ENCODE measurements around the gene LRRFIP1. TPM values are rescaled to one million over a fixed set of nuclear protein-coding genes. Genes with fewer than 3 reads are reported as not detected.

Gene LRRFIP1
- polyA plus RNA-seq, 1 of the 3 experiments (the other 2 are of a cell fraction), result 47.3 TPM

DNA sequence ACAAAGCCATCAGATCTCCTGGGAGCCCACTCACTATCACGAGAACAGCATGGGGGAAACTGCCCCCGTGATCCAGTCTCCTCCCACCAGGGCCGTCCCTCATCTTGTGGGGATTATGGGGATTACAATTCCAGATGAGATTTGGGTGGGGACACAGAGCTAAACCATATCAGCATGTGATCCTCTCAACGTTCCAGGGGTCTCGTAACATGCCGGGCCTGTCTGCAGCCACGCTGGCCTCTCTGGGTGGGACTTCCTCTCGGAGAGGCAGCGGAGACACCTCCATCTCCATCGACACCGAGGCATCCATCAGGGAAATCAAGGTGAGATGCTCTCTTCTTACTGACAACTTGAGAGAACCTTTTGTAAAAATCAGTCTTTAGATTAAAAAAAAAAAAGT, 121.6 kb downstream of the LRRFIP1 start:
- no peak overlapping the region for H3K4me3 ChIP-seq (ENCODE audit: low read depth in 2 of 2, low read length in 1 of 2)
- H3K9me2 ChIP-seq, result no peaks in the 10 kb centered on the region
- H3K9me3 ChIP-seq, result no peaks in the 10 kb centered on the region
- peaks cover 55 to 59% of the 10 kb centered on the region in 2 experiments for H3K36me3 ChIP-seq (replicated peaks in 1 of 2; ENCODE audit: control insufficient read depth in 1 of 2, insufficient read depth in 2 of 2, low read length in 1 of 2)
- H3K79me2 ChIP-seq (ENCODE audit: insufficient read depth), result peaks cover 54% of the 10 kb centered on the region
- TF ChIP-seq FOXJ3 (CRISPR knock-in tag; IDR thresholded peaks at IDR 0.05), result no peak
- TF ChIP-seq RCOR1 (IDR thresholded peaks at IDR 0.05; ENCODE audit: low read length), result no peak
- TF ChIP-seq MEF2A (IDR thresholded peaks at IDR 0.05; ENCODE audit: borderline replicate concordance, low read depth), result no peak
- no peak for TF ChIP-seq ELF1 (IDR thresholded peaks at IDR 0.05)
- TF ChIP-seq RFX5 (IDR thresholded peaks at IDR 0.05; ENCODE audit: low read length), result no peak
- TF ChIP-seq, protein P1, sequence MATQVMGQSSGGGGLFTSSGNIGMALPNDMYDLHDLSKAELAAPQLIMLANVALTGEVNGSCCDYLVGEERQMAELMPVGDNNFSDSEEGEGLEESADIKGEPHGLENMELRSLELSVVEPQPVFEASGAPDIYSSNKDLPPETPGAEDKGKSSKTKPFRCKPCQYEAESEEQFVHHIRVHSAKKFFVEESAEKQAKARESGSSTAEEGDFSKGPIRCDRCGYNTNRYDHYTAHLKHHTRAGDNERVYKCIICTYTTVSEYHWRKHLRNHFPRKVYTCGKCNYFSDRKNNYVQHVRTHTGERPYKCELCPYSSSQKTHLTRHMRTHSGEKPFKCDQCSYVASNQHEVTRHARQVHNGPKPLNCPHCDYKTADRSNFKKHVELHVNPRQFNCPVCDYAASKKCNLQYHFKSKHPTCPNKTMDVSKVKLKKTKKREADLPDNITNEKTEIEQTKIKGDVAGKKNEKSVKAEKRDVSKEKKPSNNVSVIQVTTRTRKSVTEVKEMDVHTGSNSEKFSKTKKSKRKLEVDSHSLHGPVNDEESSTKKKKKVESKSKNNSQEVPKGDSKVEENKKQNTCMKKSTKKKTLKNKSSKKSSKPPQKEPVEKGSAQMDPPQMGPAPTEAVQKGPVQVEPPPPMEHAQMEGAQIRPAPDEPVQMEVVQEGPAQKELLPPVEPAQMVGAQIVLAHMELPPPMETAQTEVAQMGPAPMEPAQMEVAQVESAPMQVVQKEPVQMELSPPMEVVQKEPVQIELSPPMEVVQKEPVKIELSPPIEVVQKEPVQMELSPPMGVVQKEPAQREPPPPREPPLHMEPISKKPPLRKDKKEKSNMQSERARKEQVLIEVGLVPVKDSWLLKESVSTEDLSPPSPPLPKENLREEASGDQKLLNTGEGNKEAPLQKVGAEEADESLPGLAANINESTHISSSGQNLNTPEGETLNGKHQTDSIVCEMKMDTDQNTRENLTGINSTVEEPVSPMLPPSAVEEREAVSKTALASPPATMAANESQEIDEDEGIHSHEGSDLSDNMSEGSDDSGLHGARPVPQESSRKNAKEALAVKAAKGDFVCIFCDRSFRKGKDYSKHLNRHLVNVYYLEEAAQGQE (IDR thresholded peaks at IDR 0.05; ENCODE audit: low read depth, low read length), result no peak
- no peak for TF ChIP-seq FOSL2 (IDR thresholded peaks at IDR 0.05; ENCODE audit: borderline replicate concordance, low read depth)
- no peak for TF ChIP-seq CHD2 (IDR thresholded peaks at IDR 0.05; ENCODE audit: low read length, partially characterized antibody)
- TF ChIP-seq SIN3A (IDR thresholded peaks at IDR 0.05; ENCODE audit: borderline replicate concordance, low read depth, low read length), result no peak
- no peak for TF ChIP-seq FOXM1 (IDR thresholded peaks at IDR 0.05; ENCODE audit: low read depth)
- TF ChIP-seq, protein P2, sequence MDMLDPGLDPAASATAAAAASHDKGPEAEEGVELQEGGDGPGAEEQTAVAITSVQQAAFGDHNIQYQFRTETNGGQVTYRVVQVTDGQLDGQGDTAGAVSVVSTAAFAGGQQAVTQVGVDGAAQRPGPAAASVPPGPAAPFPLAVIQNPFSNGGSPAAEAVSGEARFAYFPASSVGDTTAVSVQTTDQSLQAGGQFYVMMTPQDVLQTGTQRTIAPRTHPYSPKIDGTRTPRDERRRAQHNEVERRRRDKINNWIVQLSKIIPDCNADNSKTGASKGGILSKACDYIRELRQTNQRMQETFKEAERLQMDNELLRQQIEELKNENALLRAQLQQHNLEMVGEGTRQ (IDR thresholded peaks at IDR 0.05; ENCODE audit: borderline replicate concordance, low read depth, low read length), result no peak
- TF ChIP-seq NFIC (IDR thresholded peaks at IDR 0.05; ENCODE audit: borderline replicate concordance), result no peak
- no peak for TF ChIP-seq EZH2phosphoT487 (IDR thresholded peaks at IDR 0.05; ENCODE audit: borderline replicate concordance, low read depth)
- TF ChIP-seq TCF12 (IDR thresholded peaks at IDR 0.05), result no peak
- TF ChIP-seq NRF1 (IDR thresholded peaks at IDR 0.05; ENCODE audit: low read depth, low read length), result no peak
- TF ChIP-seq TAF1 (IDR thresholded peaks at IDR 0.05; ENCODE audit: borderline replicate concordance, low read depth, low read length), result no peak
- no peak for TF ChIP-seq TEAD4 (IDR thresholded peaks at IDR 0.05; ENCODE audit: borderline replicate concordance, insufficient read depth)
- ChIA-PET POLR2A (no interaction called here), CTCF (interaction anchor here (0.7 to 6.0 kb wide), 6 partner anchors 9 to 236 kb away, joined by 3 to 75 read pairs (median 4); no protein-coding TSS in a partner anchor)
- DNase-seq, result no peak
- H3K4me1 ChIP-seq (ENCODE audit: control insufficient read depth in 1 of 2, insufficient read depth in 2 of 2, low read depth in 1 of 2, low read length in 1 of 2), result peaks cover 3 to 10% of the 10 kb centered on the region in 2 experiments; a peak in 2 of 4 replicates
- no peak overlapping the region for H2AFZ ChIP-seq (ENCODE audit: low read depth)
- H3K4me2 ChIP-seq, result no peak overlapping the region
- peaks cover 31% of the 10 kb centered on the region for H4K20me1 ChIP-seq (ENCODE audit: insufficient read depth)
- no peak overlapping the region for H3K27ac ChIP-seq (ENCODE audit: low read depth in 2 of 2, low read length in 1 of 2)
- H3K9ac ChIP-seq, result no peak overlapping the region
- no peaks in the 10 kb centered on the region for H3K27me3 ChIP-seq (ENCODE audit: insufficient read depth)
- H3F3A ChIP-seq (replicated peaks; ENCODE audit: insufficient read depth), result no peaks in the 10 kb centered on the region
- WGBS (ENCODE audit: low lambda C conversion rate), result 94% methylated on average over 7 of the region's 11 CpGs

Measured in SK-N-SH (cell line).